NCI-H128 (cell line): ENCODE data around the gene PPP2R3B.

ENCODE experiments used
- DNase-seq: peaks from one replicate; lab custom pipeline; 2025; ENCODE audit not compliant: unreplicated experiment; lab: John Stamatoyannopoulos, UW

PPP2R3B gene

GRCh38 chrX:370963-371745 lies 15.6 kb downstream of the PPP2R3B start:
- no peak for DNase-seq

- DNase-seq = no peak
Measured at GRCh38 chrX:370244-370962, 16.3 kb downstream of the PPP2R3B start.

GRCh38 chrX:369563-370101 lies 17.1 kb downstream of the PPP2R3B start:
- DNase-seq = no peak

GRCh38 chrX:368811-369562 lies 17.7 kb downstream of the PPP2R3B start:
- DNase-seq = no peak

GRCh38 chrX:367866-368265 lies 18.8 kb downstream of the PPP2R3B start:
- no peak for DNase-seq

GRCh38 chrX:367349-367748 lies 19.4 kb downstream of the PPP2R3B start:
- DNase-seq = no peak

GRCh38 chrX:363621-364375 lies 22.9 kb downstream of the PPP2R3B start:
- no peak for DNase-seq

GRCh38 chrX:362937-363620 lies 23.6 kb downstream of the PPP2R3B start:
- no peak for DNase-seq

GRCh38 chrX:362351-362750 lies 24.4 kb downstream of the PPP2R3B start:
- DNase-seq = no peak

- DNase-seq = no peak
Measured at GRCh38 chrX:361231-362145, 25.2 kb downstream of the PPP2R3B start.

GRCh38 chrX:360496-361150 lies 26.1 kb downstream of the PPP2R3B start:
- no peak for DNase-seq

- no peak for DNase-seq
Measured at GRCh38 chrX:358651-359143, 28.0 kb downstream of the PPP2R3B start.

- DNase-seq = no peak
Measured at GRCh38 chrX:357693-358471, 28.8 kb downstream of the PPP2R3B start.

- no peak for DNase-seq
Measured at GRCh38 chrX:357035-357692, 29.5 kb downstream of the PPP2R3B start.

GRCh38 chrX:356385-357034 lies 30.2 kb downstream of the PPP2R3B start:
- no peak for DNase-seq

- DNase-seq = no peak
Measured at GRCh38 chrX:355329-356050, 31.2 kb downstream of the PPP2R3B start.
